Renal cortex interstitium (tissue), 15 donors: ENCODE results near the gene PSMD2. TPM values are rescaled to one million over a fixed set of nuclear protein-coding genes. Genes with fewer than 3 reads are reported as not detected.
A peak's percentile ranks its signal among the peaks of the same experiment; 100 is the strongest.

Experiments used
- DNase-seq, 11 donors: peaks; one replicate each; pipeline ENCODE4 v3.0.0-alpha.2; 2013; ENCODE audit warnings: low read depth in 9 of 11, low spot score in 4 of 11; ENCODE audit errors: extremely low read depth in 1 of 11
- long read RNA-seq, 16 experiments: transcript quantifications; one replicate each; lab custom pipeline, GENCODE V29; 2026
- polyA plus RNA-seq, 3 donors: library from polyadenylated mRNA; unstranded; fragments of 120-200 nt; gene quantifications; one replicate each; pipeline ENCODE4 v1.2.1, GENCODE V29; 2013; ENCODE audit not compliant: insufficient read length in 3 of 3

PSMD2 gene
- polyA plus RNA-seq = 100 to 1,000 TPM; 210 to 252 (median 223) TPM
- long read RNA-seq, donor 1, transcript PSMD2-201 (21 exons, 3,449 nt) = major isoform, 15 of 15 reads
- long read RNA-seq, donor 1, partial matches to known transcripts = 0 of 15 reads
- long read RNA-seq, donor 1, other reads (novel, unspliced or antisense) = 0 of 15 reads
- long read RNA-seq, donor 2, transcript PSMD2-201 (21 exons, 3,449 nt) = major isoform, 10 of 18 reads
- long read RNA-seq, donor 2, partial matches to known transcripts = 6 of 18 reads
- long read RNA-seq, donor 2, other reads (novel, unspliced or antisense) = 0 of 18 reads
- long read RNA-seq, donor 3, transcript PSMD2-201 (21 exons, 3,449 nt) = major isoform, 28 of 52 reads
- long read RNA-seq, donor 3, partial matches to known transcripts = 21 of 52 reads
- long read RNA-seq, donor 3, other reads (novel, unspliced or antisense) = 0 of 52 reads
- long read RNA-seq, donor 4, transcript PSMD2-201 (21 exons, 3,449 nt) = major isoform, 14 of 23 reads
- long read RNA-seq, donor 4, partial matches to known transcripts = 6 of 23 reads
- long read RNA-seq, donor 4, other reads (novel, unspliced or antisense) = 0 of 23 reads
- long read RNA-seq, donor 5 = 0 reads
- long read RNA-seq, donor 6, transcript PSMD2-201 (21 exons, 3,449 nt) = major isoform, 16 of 34 reads
- long read RNA-seq, donor 6, partial matches to known transcripts = 14 of 34 reads
- long read RNA-seq, donor 6, other reads (novel, unspliced or antisense) = 0 of 34 reads
- long read RNA-seq, donor 7, transcript PSMD2-201 (21 exons, 3,449 nt) = major isoform, 16 of 23 reads
- long read RNA-seq, donor 7, partial matches to known transcripts = 5 of 23 reads
- long read RNA-seq, donor 7, other reads (novel, unspliced or antisense) = 0 of 23 reads
- long read RNA-seq, donor 8, transcript PSMD2-201 (21 exons, 3,449 nt) = major isoform, 24 of 50 reads
- long read RNA-seq, donor 8, partial matches to known transcripts = 24 of 50 reads
- long read RNA-seq, donor 8, other reads (novel, unspliced or antisense) = 0 of 50 reads
- long read RNA-seq, donor 9, transcript PSMD2-201 (21 exons, 3,449 nt) = major isoform, 24 of 52 reads
- long read RNA-seq, donor 9, partial matches to known transcripts = 25 of 52 reads
- long read RNA-seq, donor 9, other reads (novel, unspliced or antisense) = 0 of 52 reads
- long read RNA-seq, donor 10, transcript PSMD2-201 (21 exons, 3,449 nt) = major isoform, 18 of 24 reads
- long read RNA-seq, donor 10, partial matches to known transcripts = 5 of 24 reads
- long read RNA-seq, donor 10, other reads (novel, unspliced or antisense) = 0 of 24 reads
- long read RNA-seq, donor 11, transcript PSMD2-201 (21 exons, 3,449 nt) = major isoform, 11 of 12 reads
- long read RNA-seq, donor 11, partial matches to known transcripts = 0 of 12 reads
- long read RNA-seq, donor 11, other reads (novel, unspliced or antisense) = 0 of 12 reads
- long read RNA-seq, donor 12, transcript PSMD2-201 (21 exons, 3,449 nt) = major isoform, 8 of 14 reads
- long read RNA-seq, donor 12, partial matches to known transcripts = 5 of 14 reads
- long read RNA-seq, donor 12, other reads (novel, unspliced or antisense) = 0 of 14 reads
- long read RNA-seq, donor 13 = 0 reads
- long read RNA-seq, donor 14, transcript PSMD2-201 (21 exons, 3,449 nt) = major isoform, 22 of 24 reads
- long read RNA-seq, donor 14, partial matches to known transcripts = 0 of 24 reads
- long read RNA-seq, donor 14, other reads (novel, unspliced or antisense) = 0 of 24 reads
- long read RNA-seq, donor 15, transcript PSMD2-201 (21 exons, 3,449 nt) = major isoform, 6 of 6 reads
- long read RNA-seq, donor 15, partial matches to known transcripts = 0 of 6 reads
- long read RNA-seq, donor 15, other reads (novel, unspliced or antisense) = 0 of 6 reads
- long read RNA-seq, donor 16, transcript PSMD2-201 (21 exons, 3,449 nt) = major isoform, 64 of 131 reads
- long read RNA-seq, donor 16, partial matches to known transcripts = 63 of 131 reads
- long read RNA-seq, donor 16, other reads (novel, unspliced or antisense) = 0 of 131 reads

DNA sequence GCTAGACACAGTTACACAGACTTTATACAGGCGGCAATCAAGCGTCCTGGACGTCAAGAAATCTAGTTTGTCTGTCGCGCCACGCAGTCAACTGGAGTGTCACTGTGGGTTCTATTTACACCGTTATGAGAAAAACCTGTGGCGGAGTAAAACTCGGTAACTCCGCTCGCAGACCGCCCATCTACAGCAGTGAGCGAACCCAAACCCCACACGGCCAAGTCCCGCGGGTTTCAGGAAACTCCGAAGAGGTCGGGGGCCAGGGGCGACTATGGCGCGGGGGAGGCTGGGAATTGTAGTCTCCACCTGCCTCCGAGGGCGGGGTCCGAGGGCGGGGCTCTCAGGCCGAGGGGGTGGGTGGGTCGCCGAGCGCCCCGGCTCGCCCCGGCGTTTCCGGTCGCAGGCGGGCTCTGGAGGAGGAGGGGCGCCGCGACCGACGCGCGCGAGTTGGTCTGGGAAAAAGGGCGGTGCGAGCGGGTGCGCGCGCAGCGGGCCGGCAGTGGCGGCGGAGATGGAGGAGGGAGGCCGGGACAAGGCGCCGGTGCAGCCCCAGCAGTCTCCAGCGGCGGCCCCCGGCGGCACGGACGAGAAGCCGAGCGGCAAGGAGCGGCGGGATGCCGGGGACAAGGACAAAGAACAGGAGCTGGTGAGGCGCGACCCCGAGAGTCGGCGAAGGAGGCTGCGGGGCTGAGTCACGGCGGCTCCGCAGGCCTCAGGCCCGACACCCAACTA lies at the start of gene PSMD2:
PSMD2 (plus strand) TSS at position 483 of the 729 bp plus-strand sequence; CDS start at position 509, 26 bp downstream.
- DNase-seq = peak; percentile 85 to 97 (median 95)

- peak; percentile 83 to 95 (median 89) for DNase-seq
Observed at GRCh38 chr3:184249412-184250166, 49.5 kb upstream of the PSMD2 start, which contains the start of gene EEF1AKMT4. Gene EEF1AKMT4 (plus strand): TSS chr3:184249672. CDS start chr3:184249695, 23 bp downstream.

GRCh38 chr3:184250167-184250828 lies 48.7 kb upstream of the PSMD2 start:
- peak in 9 of 11 donors; percentile 46 to 82 (median 71) for DNase-seq

DNA sequence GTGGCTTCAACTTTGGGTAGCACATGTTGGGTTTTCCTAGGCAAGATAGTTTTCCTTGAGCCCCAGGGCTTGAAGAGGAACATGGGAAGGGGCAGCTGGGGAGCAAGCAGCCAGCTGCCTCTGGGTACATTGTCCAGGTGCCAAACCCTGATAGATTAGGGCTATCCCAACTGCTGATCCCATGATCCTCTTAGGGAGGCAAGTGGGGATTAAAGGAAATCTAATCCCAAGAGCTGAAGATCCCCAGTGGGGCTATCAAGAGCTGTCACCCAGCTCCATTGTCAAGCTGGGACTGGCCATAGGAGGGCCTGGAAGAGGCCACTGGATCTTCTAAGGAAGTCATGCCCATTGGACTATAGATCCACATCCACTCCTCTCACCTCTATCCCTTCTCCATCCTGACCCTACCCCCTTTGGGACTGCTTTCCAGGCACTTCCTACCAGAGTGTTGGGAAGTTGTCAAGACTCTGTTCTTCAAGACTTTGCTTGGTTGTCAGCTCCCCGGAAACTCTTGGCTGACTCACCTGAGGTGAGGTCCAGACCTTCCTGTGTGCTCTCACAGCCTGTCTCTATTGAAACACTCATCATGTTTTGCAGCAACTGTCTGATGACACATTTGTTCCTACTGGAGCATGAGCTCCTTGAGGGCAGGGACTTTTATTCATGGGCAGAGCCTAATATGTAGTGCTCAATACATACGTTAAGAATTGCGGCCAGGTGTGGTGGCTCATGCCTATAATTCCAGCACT lies 43.6 kb upstream of the PSMD2 start:
- no peak for DNase-seq

DNA sequence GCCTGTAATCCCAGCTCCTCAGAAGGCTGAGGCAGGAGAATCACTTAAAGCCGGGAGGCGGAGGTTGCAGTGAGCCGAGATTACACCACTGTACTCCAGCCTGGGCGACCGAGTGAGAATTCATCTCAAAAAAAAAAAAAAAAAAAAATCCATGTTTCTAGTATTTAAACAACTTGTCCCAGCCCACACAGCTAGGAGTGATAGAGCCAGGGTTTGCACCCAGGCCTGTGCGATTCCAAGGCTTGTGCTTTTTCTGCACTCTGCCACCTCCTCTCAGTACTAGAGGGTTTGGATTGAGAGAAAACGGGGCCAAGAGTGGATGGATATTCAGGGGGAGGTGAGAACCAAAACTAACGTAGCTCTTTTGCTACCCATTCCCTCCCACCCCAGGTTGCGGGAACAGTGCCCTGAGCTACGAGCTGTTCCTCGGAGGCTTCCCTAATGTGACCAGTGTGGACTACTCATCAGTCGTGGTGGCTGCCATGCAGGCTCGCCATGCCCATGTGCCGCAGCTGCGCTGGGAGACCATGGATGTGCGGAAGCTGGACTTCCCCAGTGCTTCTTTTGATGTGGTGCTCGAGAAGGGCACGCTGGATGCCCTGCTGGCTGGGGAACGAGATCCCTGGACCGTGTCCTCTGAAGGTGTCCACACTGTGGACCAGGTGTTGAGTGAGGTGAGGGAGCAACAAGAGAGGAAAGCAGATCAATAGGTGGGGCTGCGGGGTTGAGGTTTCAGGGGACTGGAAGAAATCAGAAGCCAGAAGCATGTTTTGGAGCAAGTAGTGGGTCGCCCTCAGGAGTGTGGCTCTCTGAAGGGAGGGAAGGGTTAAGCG lies 41.7 kb upstream of the PSMD2 start:
- DNase-seq = no peak

DNA sequence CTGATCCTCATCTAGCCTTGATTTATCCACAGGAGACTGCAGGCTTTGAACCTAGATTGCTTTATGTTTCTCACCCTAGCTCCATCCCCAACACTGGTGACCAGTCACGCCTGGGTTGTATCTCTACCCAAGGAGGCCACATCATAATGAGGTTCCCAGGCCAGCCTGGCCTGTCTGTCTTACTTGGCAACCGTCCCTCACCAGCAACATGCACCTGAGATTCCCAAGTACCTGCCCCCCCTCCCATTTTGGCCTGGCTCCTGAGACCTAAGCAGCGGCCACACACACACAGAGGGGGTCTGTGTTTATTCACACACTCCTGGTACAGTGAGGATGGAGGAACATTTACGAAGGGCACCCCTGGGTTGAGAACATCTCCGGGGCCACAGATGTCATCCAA lies 40.1 kb upstream of the PSMD2 start:
- DNase-seq = no peak

DNA sequence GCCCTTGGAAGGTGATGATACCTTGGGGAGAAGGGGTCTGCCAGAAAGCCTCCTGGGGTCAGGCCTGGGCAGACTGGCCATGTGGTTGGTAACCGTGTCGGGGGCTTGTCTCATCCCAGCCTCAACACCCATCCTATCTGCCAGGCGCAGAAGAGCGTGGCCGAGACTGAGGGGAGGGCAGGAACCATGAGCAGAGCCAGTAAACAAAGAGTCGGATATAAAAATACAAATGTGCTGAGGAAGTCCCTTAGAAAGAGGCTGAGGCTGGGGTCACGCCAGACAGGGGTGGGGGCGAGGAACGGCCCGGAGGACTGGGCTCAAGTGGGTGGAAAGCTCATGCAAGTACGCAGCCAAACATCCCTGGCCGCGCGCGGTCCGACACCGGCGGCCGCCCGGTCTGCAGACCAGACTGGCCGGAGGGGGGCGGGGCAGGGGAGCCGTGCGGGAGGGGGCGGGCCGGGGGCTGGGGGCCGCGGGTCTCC lies 39.6 kb upstream of the PSMD2 start:
- DNase-seq = no peak

GRCh38 chr3:184259878-184260723 lies 38.9 kb upstream of the PSMD2 start:
- DNase-seq = no peak

- DNase-seq = no peak
Observed at GRCh38 chr3:184260724-184261269, 38.2 kb upstream of the PSMD2 start.

DNA sequence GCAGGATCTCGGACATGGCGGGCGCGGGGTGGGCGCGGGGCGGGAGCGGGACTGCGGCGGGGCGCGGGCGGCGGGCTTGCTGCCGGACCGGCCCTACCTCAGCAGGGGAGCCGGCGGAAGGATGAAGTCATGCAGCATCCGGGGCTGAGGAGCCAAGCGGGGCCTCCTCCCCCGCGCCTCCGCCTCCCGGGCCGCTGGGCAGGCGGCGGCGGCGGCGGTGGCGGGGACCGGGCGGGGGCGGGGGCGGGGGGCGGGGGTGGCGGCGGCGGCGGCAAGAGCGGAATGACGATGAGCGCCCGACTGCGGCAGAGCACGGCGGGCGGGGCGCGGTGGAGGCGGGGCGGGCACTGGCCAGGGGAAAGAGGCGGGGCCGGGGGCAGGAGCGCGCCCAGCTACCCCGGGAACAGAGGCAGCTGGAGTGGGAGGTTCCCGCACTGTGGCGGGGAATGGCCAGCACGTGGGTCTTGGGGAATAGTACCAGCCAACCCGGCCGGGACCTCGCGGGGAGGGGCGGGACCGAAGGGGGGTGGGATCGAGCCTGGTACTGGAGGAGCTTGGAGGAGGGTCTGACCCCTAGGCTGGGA lies 37.7 kb upstream of the PSMD2 start, which contains the start of gene CAMK2N2:
CAMK2N2 (minus strand) TSS at position 284 of the 584 bp plus-strand sequence; CDS start at position 16, 268 bp downstream.
- DNase-seq = no peak

DNA sequence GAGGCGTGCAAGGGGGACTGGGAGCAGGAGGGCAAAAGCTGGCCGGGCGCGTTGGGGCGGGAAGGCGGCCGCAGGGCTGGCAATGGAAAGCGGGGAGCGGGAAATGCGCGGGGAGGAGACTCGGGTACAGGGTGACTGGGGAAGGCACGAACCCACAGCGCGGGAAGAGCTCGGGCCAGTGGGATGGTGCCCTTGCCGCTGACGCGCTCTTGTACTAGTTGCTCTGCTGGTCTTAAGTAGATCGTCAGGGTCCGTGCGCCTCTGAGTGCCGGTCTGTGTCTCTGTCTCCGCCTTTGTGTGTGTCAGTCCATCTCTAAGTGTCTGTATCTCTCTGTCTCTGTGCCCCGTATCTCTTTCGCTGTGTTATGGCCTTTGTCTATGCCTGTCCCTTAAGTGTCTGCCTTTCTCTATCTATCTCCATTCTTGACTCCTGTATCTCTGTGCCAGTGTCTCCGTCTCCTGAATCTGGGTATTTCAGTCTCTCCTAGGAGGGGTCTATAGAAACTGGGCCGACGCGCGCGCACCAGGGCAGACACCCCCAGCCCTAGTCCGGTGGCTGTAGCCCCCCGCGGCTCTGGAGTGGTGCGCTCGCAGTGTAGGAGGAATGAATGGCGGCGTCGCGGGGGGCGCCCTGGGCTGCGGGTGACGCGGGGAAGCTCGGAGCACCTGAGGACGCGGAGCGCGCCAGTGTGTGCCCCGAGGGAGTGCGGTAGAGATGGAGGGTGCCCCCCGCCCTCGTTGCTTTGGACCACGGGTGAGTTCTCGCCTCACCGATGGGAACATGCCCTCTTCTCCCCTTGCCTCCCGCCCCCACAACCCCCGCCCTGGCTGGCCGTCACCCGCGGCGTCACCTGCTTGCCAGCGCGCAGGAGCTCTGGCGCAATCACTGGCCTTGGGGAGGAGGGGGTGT lies 36.9 kb upstream of the PSMD2 start:
- no peak for DNase-seq
